ENCODE measurements around the gene CASP8AP2.
"Not testable (repeated sequence)": the region's sequence is repeated elsewhere in the genome, so short reads cannot be mapped to it uniquely, and the experiment has no call there.

Gene CASP8AP2

GRCh38 chr6:89887452-89888137 is 57.9 kb downstream of the CASP8AP2 start:
- DNase-seq (ENCODE audit: low spot score): no peak

- no peak for DNase-seq (ENCODE audit: low spot score)
These were observed 58.4 kb downstream of the CASP8AP2 start for GRCh38 chr6:89888138-89888514.

GRCh38 chr6:89888871-89889270 is 59.2 kb downstream of the CASP8AP2 start:
- no peak for DNase-seq (ENCODE audit: low spot score)

GRCh38 chr6:89890845-89891528 is 61.3 kb downstream of the CASP8AP2 start:
- DNase-seq (ENCODE audit: low spot score): not testable (repeated sequence)

GRCh38 chr6:89892577-89892976 is 62.9 kb downstream of the CASP8AP2 start:
- DNase-seq (ENCODE audit: low spot score): not testable (repeated sequence)

GRCh38 chr6:89894169-89894568 is 64.5 kb downstream of the CASP8AP2 start, which contains the start of gene GJA10:
GJA10 (plus strand) TSS chr6:89894469; CDS start chr6:89894469, 0 bp downstream.
- no peak for DNase-seq (ENCODE audit: low spot score)

- DNase-seq (ENCODE audit: low spot score): no peak
These were observed 65.7 kb downstream of the CASP8AP2 start for GRCh38 chr6:89895276-89895874.

GRCh38 chr6:89910001-89910901 is 80.6 kb downstream of the CASP8AP2 start:
- DNase-seq (ENCODE audit: low spot score): not testable (repeated sequence)

GRCh38 chr6:89910902-89911240 is 81.2 kb downstream of the CASP8AP2 start:
- DNase-seq (ENCODE audit: low spot score): no peak

GRCh38 chr6:89916136-89916920 is 86.6 kb downstream of the CASP8AP2 start:
- no peak for DNase-seq (ENCODE audit: low spot score)

- no peak for DNase-seq (ENCODE audit: low spot score)
These were observed 87.5 kb downstream of the CASP8AP2 start for GRCh38 chr6:89917216-89917615.

GRCh38 chr6:89917801-89918366 is 88.2 kb downstream of the CASP8AP2 start:
- DNase-seq (ENCODE audit: low spot score): no peak

Data from CD4-positive, alpha-beta T cell treated with Interleukin-15 for 4 hours (primary cell).